CD14-positive monocyte (primary cell): Measurements from ENCODE around the gene MAPK12. TPM values are rescaled to one million over a fixed set of nuclear protein-coding genes. Genes with fewer than 3 reads are reported as not detected.
A peak's percentile ranks its signal among the peaks of the same experiment; 100 is the strongest.

Experiments used
- DNase-seq, 3 donors: peaks; one replicate each; pipeline ENCODE4 v3.0.0-alpha.2; 2011 to 2022
- H2AFZ ChIP-seq: 2 replicates; pipeline ENCODE4 v1.6.0; 2012; ENCODE audit warnings: mild to moderate bottlenecking, low read depth, low read length, inconsistent platforms; ENCODE audit not compliant: insufficient read depth, poor library complexity, severe bottlenecking
- H3K27ac ChIP-seq, 2 donors: 1 replicate in 1 of 2; 2 replicates in 1 of 2; pipeline ENCODE4 v1.5.1; 2012 to 2013; ENCODE audit warnings: low read length in 2 of 2, control low read depth in 1 of 2, inconsistent platforms in 1 of 2, low read depth in 1 of 2, mild to moderate bottlenecking in 1 of 2
- H3K27me3 ChIP-seq, 2 donors: one replicate each; pipeline versions ENCODE4 v1.6.0 to v1.6.1; 2011 to 2013; ENCODE audit warnings: low read length in 2 of 2; ENCODE audit not compliant: control insufficient read depth in 2 of 2, insufficient read depth in 2 of 2
- H3K36me3 ChIP-seq, 2 donors: replicated peaks in 1 of 2; 1 replicate in 1 of 2; 2 replicates in 1 of 2; pipeline versions ENCODE4 v1.5.1 to v1.6.1; 2012 to 2013; ENCODE audit warnings: low read length in 2 of 2, control low read depth in 1 of 2, inconsistent platforms in 1 of 2, mild to moderate bottlenecking in 1 of 2; ENCODE audit not compliant: insufficient read depth in 2 of 2, control insufficient read depth in 1 of 2
- H3K4me1 ChIP-seq, 2 donors: 1 replicate in 1 of 2; 2 replicates in 1 of 2; pipeline versions ENCODE4 v1.5.1 to v1.6.1; 2012 to 2013; ENCODE audit warnings: low read length in 2 of 2, control low read depth in 1 of 2, inconsistent platforms in 1 of 2, mild to moderate bottlenecking in 1 of 2, moderate library complexity in 1 of 2; ENCODE audit not compliant: insufficient read depth in 2 of 2, control insufficient read depth in 1 of 2
- H3K4me2 ChIP-seq: replicated peaks from 2 replicates; pipeline ENCODE3; 2012; ENCODE audit warnings: low read length, moderate library complexity, mild to moderate bottlenecking; ENCODE audit not compliant: poor library complexity, severe bottlenecking; ENCODE audit errors: extremely low read depth
- H3K4me3 ChIP-seq, 3 experiments: fragments of 200-600 bp in 1 of 3; sonication (generic) in 1 of 3; replicated peaks in 1 of 3; 1 replicate in 2 of 3; 2 replicates in 1 of 3; pipeline ENCODE4 v1.5.1; 2011 to 2013; ENCODE audit warnings: low read length in 3 of 3, mild to moderate bottlenecking in 3 of 3, control low read depth in 2 of 3, low read depth in 2 of 3, inconsistent platforms in 1 of 3, moderate library complexity in 1 of 3
- H3K79me2 ChIP-seq: 2 replicates; pipeline ENCODE4 v1.6.0; 2012; ENCODE audit warnings: mild to moderate bottlenecking, control low read depth, inconsistent platforms, low read length, moderate library complexity; ENCODE audit not compliant: insufficient read depth
- H3K9ac ChIP-seq: 2 replicates; pipeline ENCODE4 v1.6.0; 2017; ENCODE audit warnings: low read length, mild to moderate bottlenecking; ENCODE audit not compliant: insufficient read depth, poor library complexity, severe bottlenecking
- H3K9me3 ChIP-seq, 2 donors: replicated peaks in 1 of 2; 1 replicate in 1 of 2; 2 replicates in 1 of 2; pipeline versions ENCODE4 v1.5.1 to v1.6.1; 2012 to 2013; ENCODE audit warnings: low read length in 2 of 2, control low read depth in 1 of 2; ENCODE audit not compliant: control insufficient read depth in 1 of 2, insufficient read depth in 1 of 2
- H4K20me1 ChIP-seq: 2 replicates; pipeline ENCODE4 v1.6.0; 2012; ENCODE audit warnings: mild to moderate bottlenecking, low read length, control low read depth, moderate library complexity; ENCODE audit not compliant: insufficient read depth
- H3K27ac Mint-ChIP-seq, 7 donors: one replicate each; pipeline ENCODE4 v1.8.0; 2020; ENCODE audit warnings: mild to moderate bottlenecking in 7 of 7, mixed read lengths in 7 of 7, moderate library complexity in 6 of 7, inconsistent platforms in 2 of 7
- H3K27me3 Mint-ChIP-seq, 3 donors: one replicate each; pipeline ENCODE4 v1.8.0; 2021 to 2022; ENCODE audit warnings: low read depth in 3 of 3, mild to moderate bottlenecking in 3 of 3, mixed read lengths in 3 of 3, moderate library complexity in 3 of 3, inconsistent platforms in 1 of 3
- H3K36me3 Mint-ChIP-seq, 2 donors: one replicate each; pipeline ENCODE4 v1.8.0; 2020; ENCODE audit warnings: mixed read lengths in 2 of 2, inconsistent platforms in 1 of 2, mild to moderate bottlenecking in 1 of 2
- H3K4me1 Mint-ChIP-seq: one replicate; pipeline ENCODE4 v1.8.0; 2020; ENCODE audit warnings: mild to moderate bottlenecking, mixed read lengths
- H3K4me3 Mint-ChIP-seq, 2 donors: one replicate each; pipeline ENCODE4 v1.8.0; 2020; ENCODE audit warnings: mild to moderate bottlenecking in 2 of 2, mixed read lengths in 2 of 2, moderate library complexity in 1 of 2
- H3K9me3 Mint-ChIP-seq, 7 donors: one replicate each; pipeline ENCODE4 v1.8.0; 2020 to 2022; ENCODE audit warnings: mixed read lengths in 7 of 7, mild to moderate bottlenecking in 6 of 7, moderate library complexity in 6 of 7, inconsistent platforms in 2 of 7
- CTCF ChIP-seq: fragments of 200-600 bp; IDR thresholded peaks from one replicate; pipeline ENCODE4 v1.8.0; 2022; ENCODE audit warnings: antibody characterized with exemption, mild to moderate bottlenecking
- WGBS: methylation state at CpG from one replicate; pipeline ENCODE4 v1.1.5; 2013; ENCODE audit warnings: missing lambda C conversion rate; ENCODE audit not compliant: insufficient coverage; 5-methylcytosine and 5-hydroxymethylcytosine counted together
- intact Hi-C, 2 donors: fragments of 100-400 bp; cut with micrococcal nuclease; formaldehyde crosslinking; loops; one replicate each; pipeline versions ENCODE4 v1.15.0 to v1.15.1; 2023
- polyA plus RNA-seq, 3 donors: library from polyadenylated mRNA; depleted of rRNA in 1 of 3; unstranded in 2 of 3; stranded (reverse) in 1 of 3; fragments of 300-500 nt in 2 of 3; fragments of >200 nt in 1 of 3; fragmentation: Illumina TruSeq in 2 of 3; gene quantifications; 1 replicate in 2 of 3; 2 replicates in 1 of 3; pipeline ENCODE4 v1.2.3, GENCODE V29; 2012 to 2021

The MAPK12 gene
- polyA plus RNA-seq, 3 donors = 0.06 to 3.2 (median 0.13) TPM

- no peak overlapping the region for H3K4me3 Mint-ChIP-seq
- Histone ChIP-seq H3K9me3 (no peaks in the 10 kb centered on the region), H3K4me1 (peaks cover 34 to 40% of the 10 kb centered on the region in 2 donors), H2AFZ (no peak overlapping the region), H3K27me3 (no peaks in the 10 kb centered on the region), H3K36me3 (peaks cover 63 to 77% of the 10 kb centered on the region in 2 donors), H4K20me1 (peaks cover 90% of the 10 kb centered on the region), H3K4me2 (no peak overlapping the region), H3K79me2 (peaks cover 75% of the 10 kb centered on the region), H3K27ac (no peak overlapping the region), H3K4me3 (no peak overlapping the region), H3K9ac (no peak overlapping the region)
- peaks cover 64 to 80% of the 10 kb centered on the region in 2 donors for H3K36me3 Mint-ChIP-seq
- H3K27ac Mint-ChIP-seq = peak overlapping the region in 2 of 7 donors; percentile 37 to 79
- no peaks in the 10 kb centered on the region for H3K9me3 Mint-ChIP-seq
- no peak for DNase-seq
- WGBS = 90% methylated on average over 29 of the region's 31 CpGs
- intact Hi-C loops = loop anchor here (1.0 to 10.0 kb wide), 3 partner anchors 37 to 284 kb away; partner anchors contain the start of gene PANX2 (in 1 of the 2)
- peaks cover 35% of the 10 kb centered on the region for H3K4me1 Mint-ChIP-seq
- H3K27me3 Mint-ChIP-seq = no peaks in the 10 kb centered on the region
- TF ChIP-seq CTCF = no peak
These were observed 52.3 kb downstream of the MAPK12 start for GRCh38 chr22:50208939-50209892.

- WGBS = 96% methylated on average over 21 of the region's 22 CpGs
- H3K9me3 ChIP-seq = no peaks in the 10 kb centered on the region
- no peak overlapping the region for H3K4me2 ChIP-seq
- H3K27me3 ChIP-seq = no peaks in the 10 kb centered on the region
- no peak overlapping the region for H2AFZ ChIP-seq
- peaks cover 57 to 69% of the 10 kb centered on the region in 2 donors for H3K36me3 ChIP-seq
- H4K20me1 ChIP-seq = peaks cover 83% of the 10 kb centered on the region
- no peak for TF ChIP-seq CTCF
- H3K27ac ChIP-seq = no peak overlapping the region
- Mint-ChIP-seq H3K4me1 (peaks cover 42% of the 10 kb centered on the region), H3K27me3 (no peaks in the 10 kb centered on the region), H3K27ac (peak overlapping the region in 3 of 7 donors; percentile 46 to 79 (median 53)), H3K9me3 (no peaks in the 10 kb centered on the region), H3K4me3 (no peak overlapping the region), H3K36me3 (peaks cover 65 to 73% of the 10 kb centered on the region in 2 donors)
- H3K9ac ChIP-seq = no peak overlapping the region
- intact Hi-C loops = loop anchor here in 1 of 2 donors (5.0 to 10.0 kb wide), 2 partner anchors 36 to 284 kb away; partner anchors contain the start of gene PANX2
- H3K4me3 ChIP-seq = no peak overlapping the region
- peaks cover 74% of the 10 kb centered on the region for H3K79me2 ChIP-seq
- peaks cover 40 to 48% of the 10 kb centered on the region in 2 donors for H3K4me1 ChIP-seq
- no peak for DNase-seq
These were observed 53.0 kb downstream of the MAPK12 start for GRCh38 chr22:50208430-50208938.
